Motor neuron (in vitro differentiated cells): ENCODE data around the gene STAM2. TPM values are rescaled to one million over a fixed set of nuclear protein-coding genes. Genes with fewer than 3 reads are reported as not detected.
"Not testable (repeated sequence)": the region's sequence is repeated elsewhere in the genome, so short reads cannot be mapped to it uniquely, and the experiment has no call there.

Experiments
- ATAC-seq, 8 experiments: fragments of 200-7000 bp; cut with Tn5 transposase; replicated peaks in 6 of 8; 2 replicates each; pipeline ENCODE4 v1.8.0; 2021; ENCODE audit warnings: mild to moderate bottlenecking in 8 of 8, moderate library complexity in 8 of 8
- H3K27ac ChIP-seq, 2 donors: fragments of 250-450 bp; sonication (Bioruptor Pico); 2 replicates each; pipeline ENCODE4 v1.9.0; 2021; ENCODE audit warnings: antibody characterized with exemption in 2 of 2, mild to moderate bottlenecking in 2 of 2, moderate library complexity in 1 of 2
- H3K4me1 ChIP-seq, 2 donors: fragments of 250-450 bp; sonication (Bioruptor Pico); replicated peaks in 1 of 2; 2 replicates each; pipeline ENCODE4 v1.6.1; 2021; ENCODE audit warnings: antibody characterized with exemption in 2 of 2, mild to moderate bottlenecking in 2 of 2, moderate library complexity in 1 of 2
- H3K4me3 ChIP-seq, 5 donors: fragments of 250-450 bp; sonication (Bioruptor Pico); 2 replicates each; pipeline ENCODE4 v1.9.0; 2021; ENCODE audit warnings: antibody characterized with exemption in 5 of 5, mild to moderate bottlenecking in 5 of 5, moderate library complexity in 4 of 5
- WGBS, 10 experiments: fragments of 450-650 bp; shearing (Covaris generic); methylation state at CpG; one replicate each; pipeline ENCODE4 v1.0.0; 2022; 5-methylcytosine and 5-hydroxymethylcytosine counted together
- in situ Hi-C, 9 experiments: fragments of 400-800 bp; cut with MboI; loops; one replicate each; pipeline ENCODE4 v1.15.0; 2021; ENCODE audit warnings: low sequenced_read_pairs in 9 of 9, low pct_unique_long_range_greater_than_20kb in 2 of 9; ENCODE audit not compliant: unreplicated experiment in 9 of 9
- total RNA-seq, 8 experiments: library from RNA; unstranded; fragments of 300-600 nt; gene quantifications; 2 replicates each; pipeline versions ENCODE4 v1.2.3 to v1.2.4, GENCODE V29; 2022

STAM2 gene
- 10 to 100 TPM; 14.3 to 43.9 (median 22.2) TPM for total RNA-seq

DNA sequence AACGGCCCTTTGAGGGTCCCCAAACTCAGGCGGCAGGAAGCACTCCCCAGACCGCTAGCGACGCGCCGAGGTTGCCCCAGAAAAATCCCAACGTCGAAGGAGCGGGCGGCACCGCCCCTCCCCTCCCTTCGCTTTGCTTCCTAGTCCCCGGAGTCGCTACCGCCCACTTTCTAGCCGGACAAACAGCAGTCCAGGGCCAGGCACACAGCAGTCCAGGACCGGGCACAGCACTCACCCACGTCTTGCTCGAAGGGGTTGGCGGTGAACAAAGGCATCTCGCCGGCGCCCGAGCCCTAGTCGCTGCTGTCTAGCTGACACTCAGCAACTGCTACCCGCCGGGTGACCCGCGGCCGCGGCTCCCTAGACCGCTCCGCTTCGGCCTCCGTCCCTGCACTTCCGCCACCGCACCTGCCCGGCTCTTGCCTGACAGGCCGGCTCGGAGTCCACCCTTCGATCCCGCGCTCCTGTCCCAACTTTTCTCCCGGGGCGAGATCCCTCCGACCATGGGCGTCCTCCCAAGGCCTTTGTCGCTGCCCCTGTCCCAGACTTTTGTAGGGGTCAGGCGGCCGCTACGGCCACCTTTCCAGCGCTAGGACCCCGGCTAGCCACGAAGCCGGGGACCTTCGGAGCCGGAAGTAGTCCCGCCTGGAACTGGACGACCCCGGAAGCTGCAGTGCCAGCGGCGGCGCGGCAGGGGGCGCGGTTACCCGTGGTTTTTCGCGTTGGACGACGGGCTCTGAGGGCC lies at the start of gene STAM2:
Gene STAM2, minus strand, starts transcription at position 396 of the 745 bp plus-strand sequence. Its CDS starts 121 bp downstream, at position 275.
- peak within 1 kb of the TSS; percentile 63 to 79 (median 67) for H3K4me3 ChIP-seq
- in situ Hi-C loops, result loop anchor here in 5 of 9 experiments (25.0 kb wide), 4 partner anchors 287 to 1337 kb away; no protein-coding TSS in a partner anchor
- 0 to 42% (median 0%) methylated on average over 1 to 14 of the region's 72 CpGs; no CpG with 5 or more reads in 4 of the 10 experiments for WGBS, 10 experiments
- ATAC-seq, result peak; percentile 81 to 91 (median 86)
- peaks cover 3 to 13% of the 10 kb centered on the region in 2 donors for H3K4me1 ChIP-seq
- peak within 1 kb of the TSS; percentile 99 to 100 for H3K27ac ChIP-seq

- in situ Hi-C loops, result no loop called here
These were observed 48.4 kb upstream of the STAM2 start for GRCh38 chr2:152223977-152224376.

GRCh38 chr2:152222975-152223637 lies 47.5 kb upstream of the STAM2 start:
- Histone ChIP-seq H3K27ac (no peak overlapping the region), H3K4me1 (no peaks in the 10 kb centered on the region), H3K4me3 (no peak overlapping the region)
- 30 to 88% (median 81%) methylated on average over 2 to 7 of the region's 7 CpGs for WGBS, 10 experiments
- ATAC-seq, result peak in 4 of 8 experiments; percentile 4 to 67 (median 43)
- in situ Hi-C loops, result no loop called here

More at GRCh38 chr2:152223977-152224376, 48.4 kb upstream of the STAM2 start:
- 0 to 83% (median 68%) methylated on average over 1 to 2 of the region's 2 CpGs; no CpG with 5 or more reads in 2 of the 10 experiments for WGBS, 10 experiments
- ATAC-seq, result peak in 2 of 8 experiments; percentile 49 to 65
- no peak overlapping the region for H3K27ac ChIP-seq
- no peak overlapping the region for H3K4me3 ChIP-seq
- H3K4me1 ChIP-seq, result no peaks in the 10 kb centered on the region

- ATAC-seq, result peak in 3 of 8 experiments; percentile 55 to 83 (median 64)
- no peak overlapping the region for H3K4me3 ChIP-seq
- WGBS, 10 experiments, result 0 to 90% (median 81%) methylated on average over 1 to 3 of the region's 3 CpGs; no CpG with 5 or more reads in 4 of the 10 experiments
- in situ Hi-C loops, result no loop called here
- no peaks in the 10 kb centered on the region for H3K4me1 ChIP-seq
- H3K27ac ChIP-seq, result no peak overlapping the region
These were observed 46.3 kb upstream of the STAM2 start for GRCh38 chr2:152221839-152222238.

GRCh38 chr2:152219077-152219828 lies 43.7 kb upstream of the STAM2 start:
- WGBS, 10 experiments, result 0 to 93% (median 83%) methylated on average over 3 to 4 of the region's 4 CpGs; no CpG with 5 or more reads in 1 of the 10 experiments
- ATAC-seq, result peak in 1 of 8 experiments; percentile 86
- Histone ChIP-seq H3K27ac (no peak overlapping the region), H3K4me3 (no peak overlapping the region), H3K4me1 (no peaks in the 10 kb centered on the region)
- in situ Hi-C loops, result no loop called here

- H3K4me1 ChIP-seq, result peaks cover 0 to 3% of the 10 kb centered on the region in 2 donors
- H3K4me3 ChIP-seq, result no peak overlapping the region
- in situ Hi-C loops, result no loop called here
- 83 to 100% (median 100%) methylated on average over 1 to 2 of the region's 2 CpGs; no CpG with 5 or more reads in 6 of the 10 experiments for WGBS, 10 experiments
- no peak overlapping the region for H3K27ac ChIP-seq
- no peak for ATAC-seq
These were observed 25.9 kb upstream of the STAM2 start for GRCh38 chr2:152201466-152201830.

DNA sequence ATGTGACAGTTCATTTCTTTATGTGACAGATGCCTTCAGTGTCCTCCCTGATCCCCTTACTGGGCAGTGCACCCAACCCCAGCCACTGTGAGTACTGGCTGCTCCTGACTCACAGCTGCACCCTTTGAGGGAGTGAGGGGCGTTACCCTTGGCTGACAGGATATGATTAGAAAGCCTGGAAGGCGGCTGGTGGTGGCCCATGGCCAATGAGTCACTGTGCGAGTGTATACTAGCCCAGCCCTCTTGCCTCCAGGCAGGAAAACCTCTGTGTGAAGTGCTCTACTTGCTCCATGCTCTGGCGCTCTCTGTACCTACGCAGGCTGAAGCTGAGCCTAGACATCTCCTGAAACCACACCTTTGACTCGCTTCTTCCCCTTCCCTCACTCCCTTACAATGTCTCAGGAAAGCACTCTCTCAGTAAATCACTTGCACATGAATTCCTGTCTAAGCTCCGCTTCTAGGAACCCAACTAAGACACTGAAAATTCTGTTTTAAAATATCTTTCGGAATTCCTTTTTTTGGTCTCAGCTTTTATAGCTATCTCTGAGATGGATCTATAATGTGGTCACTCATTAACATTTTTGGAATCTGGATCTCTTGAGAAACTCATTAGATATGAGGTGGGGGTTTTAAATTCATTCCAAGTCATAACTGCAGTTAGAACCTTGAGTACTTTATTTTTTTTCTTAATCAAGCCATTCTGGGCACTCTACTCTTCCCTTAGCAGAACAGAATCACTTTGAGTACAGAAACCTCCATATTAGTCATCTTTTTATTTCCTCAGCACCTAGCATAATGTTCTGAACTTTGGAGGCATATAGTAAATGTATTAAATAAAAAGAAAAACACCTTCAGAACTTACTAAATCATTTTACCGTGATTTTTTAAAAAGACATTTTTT lies 25.3 kb upstream of the STAM2 start:
- H3K4me3 ChIP-seq, result no peak overlapping the region
- in situ Hi-C loops, result no loop called here
- peak; percentile 80 to 100 (median 98) for ATAC-seq

GRCh38 chr2:152200101-152200500 lies 24.5 kb upstream of the STAM2 start:
- Histone ChIP-seq H3K4me3 (no peak overlapping the region), H3K27ac (no peak overlapping the region), H3K4me1 (peaks cover 0 to 3% of the 10 kb centered on the region in 2 donors)
- in situ Hi-C loops, result no loop called here
- WGBS, 10 experiments, result 7 to 94% (median 86%) methylated on average over 2 to 4 of the region's 4 CpGs
- ATAC-seq, result peak in 2 of 8 experiments; percentile 21 to 35

More for the DNA sequence above, 25.3 kb upstream of the STAM2 start:
- Histone ChIP-seq H3K27ac (no peak overlapping the region), H3K4me1 (peaks cover 0 to 3% of the 10 kb centered on the region in 2 donors)
- 2 to 100% (median 82%) methylated on average over 3 to 8 of the region's 9 CpGs for WGBS, 10 experiments

- H3K4me1 ChIP-seq, result peaks cover 0 to 3% of the 10 kb centered on the region in 2 donors
- no peak overlapping the region for H3K27ac ChIP-seq
- ATAC-seq, result no peak
- in situ Hi-C loops, result loop anchor here in 6 of 9 experiments (10.0 to 25.0 kb wide), 5 partner anchors 264 to 1314 kb away; no protein-coding TSS in a partner anchor
- WGBS, 10 experiments, result 94 to 100% (median 100%) methylated on average over 1 to 2 of the region's 2 CpGs; no CpG with 5 or more reads in 4 of the 10 experiments
- H3K4me3 ChIP-seq, result no peak overlapping the region
These were observed 22.9 kb upstream of the STAM2 start for GRCh38 chr2:152198499-152198898.

GRCh38 chr2:152197508-152198284 lies 22.1 kb upstream of the STAM2 start:
- H3K4me3 ChIP-seq, H3K27ac ChIP-seq, H3K4me1 ChIP-seq, ATAC-seq: not testable (repeated sequence)
- 60 to 100% methylated on average over 1 of the region's 1 CpG; no CpG with 5 or more reads in 8 of the 10 experiments for WGBS, 10 experiments
- in situ Hi-C loops, result loop anchor here in 6 of 9 experiments (10.0 to 25.0 kb wide), 5 partner anchors 265 to 1315 kb away; no protein-coding TSS in a partner anchor
